BJ (cell line): ENCODE data around the gene LYRM2. TPM values are rescaled to one million over a fixed set of nuclear protein-coding genes. Genes with fewer than 3 reads are reported as not detected.

Experiments used
- CTCF ChIA-PET: fragments of 350-600 bp; formaldehyde crosslinking; extraction: SDS; loops from one replicate; lab custom pipeline; 2021; ENCODE audit warnings: antibody characterized with exemption, inconsistent platforms; lab: Yijun Ruan, JAX
- POLR2A ChIA-PET: fragments of 300-600 bp; sonication (Branson Sonifier 250); formaldehyde crosslinking; extraction: SDS; loops from one replicate; lab custom pipeline; 2021; ENCODE audit warnings: antibody characterized with exemption; lab: Charles Lee
- DNase-seq: peaks from one replicate; pipeline ENCODE4 v3.0.0-alpha.2; 2011; ENCODE audit warnings: low read depth
- H3K27me3 ChIP-seq: 2 replicates; pipeline ENCODE4 v1.6.0; 2011; ENCODE audit warnings: low read length; ENCODE audit not compliant: control insufficient read depth, insufficient read depth
- H3K36me3 ChIP-seq: 2 replicates; pipeline ENCODE4 v1.5.1; 2011; ENCODE audit warnings: low read length; ENCODE audit not compliant: control insufficient read depth, insufficient read depth
- H3K4me3 ChIP-seq: 2 replicates; pipeline ENCODE4 v1.5.1; 2011; ENCODE audit warnings: low read depth, mild to moderate bottlenecking, control low read depth, low read length
- CTCF ChIP-seq: IDR thresholded peaks from 2 replicates; pipeline ENCODE4 v1.5.1; 2011; ENCODE audit warnings: low read depth, mild to moderate bottlenecking, control low read depth, inconsistent platforms, low read length, moderate library complexity; ENCODE audit not compliant: insufficient read depth
- polyA plus RNA-seq: library from polyadenylated mRNA; depleted of rRNA; stranded (reverse); fragments of >200 nt; gene quantifications from 2 replicates; pipeline ENCODE4 v1.2.3, GENCODE V29; 2011

The LYRM2 gene
- polyA plus RNA-seq, 1 experiment = 15.3 TPM

GRCh38 chr6:89597372-89597771, 41.2 kb downstream of the LYRM2 start:
- Histone ChIP-seq H3K4me3 (no peak overlapping the region), H3K27me3 (no peaks in the 10 kb centered on the region), H3K36me3 (no peaks in the 10 kb centered on the region)
- ChIA-PET POLR2A (no interaction called here), CTCF (interaction anchor here (1.3 kb wide), 1 partner anchor 165 kb away, joined by 3 read pairs; no protein-coding TSS in a partner anchor)
- TF ChIP-seq CTCF = no peak
- no peak for DNase-seq

GRCh38 chr6:89596484-89596883, 42.1 kb downstream of the LYRM2 start:
- ChIA-PET CTCF (interaction anchor here (1.3 kb wide), 1 partner anchor 164 kb away, joined by 3 read pairs; no protein-coding TSS in a partner anchor), POLR2A (no interaction called here)
- Histone ChIP-seq H3K36me3 (no peaks in the 10 kb centered on the region), H3K27me3 (no peaks in the 10 kb centered on the region), H3K4me3 (no peak overlapping the region)
- no peak for TF ChIP-seq CTCF
- DNase-seq = no peak

GRCh38 chr6:89596056-89596455, 42.5 kb downstream of the LYRM2 start:
- no peak for DNase-seq
- POLR2A ChIA-PET = no interaction called here
- TF ChIP-seq CTCF = no peak
- Histone ChIP-seq H3K4me3 (no peak overlapping the region), H3K36me3 (no peaks in the 10 kb centered on the region), H3K27me3 (no peaks in the 10 kb centered on the region)
- CTCF ChIA-PET = interaction anchor here (1.3 kb wide), 1 partner anchor 164 kb away, joined by 3 read pairs; no protein-coding TSS in a partner anchor

- POLR2A ChIA-PET = no interaction called here
- no peak overlapping the region for H3K4me3 ChIP-seq
- CTCF ChIA-PET = interaction anchor here (1.2 kb wide), 1 partner anchor 220 kb away, joined by 6 read pairs; no protein-coding TSS in a partner anchor
- no peaks in the 10 kb centered on the region for H3K27me3 ChIP-seq
- no peak for TF ChIP-seq CTCF
- no peaks in the 10 kb centered on the region for H3K36me3 ChIP-seq
- no peak for DNase-seq
Measured at GRCh38 chr6:89591745-89592144, 46.8 kb downstream of the LYRM2 start.

- H3K36me3 ChIP-seq = no peaks in the 10 kb centered on the region
- ChIA-PET POLR2A (no interaction called here), CTCF (no interaction called here)
- DNase-seq = no peak
- H3K4me3 ChIP-seq = no peak overlapping the region
- no peak for TF ChIP-seq CTCF
- no peaks in the 10 kb centered on the region for H3K27me3 ChIP-seq
Measured at GRCh38 chr6:89590133-89590532, 48.4 kb downstream of the LYRM2 start.
